Heart right ventricle (tissue), 16 donors: ENCODE measurements around the gene DCST2. TPM values are rescaled to one million over a fixed set of nuclear protein-coding genes. Genes with fewer than 3 reads are reported as not detected.
A peak's percentile ranks its signal among the peaks of the same experiment; 100 is the strongest.

Source experiments
- ATAC-seq, 8 donors: fragments of 200-7000 bp; cut with Tn5 transposase; one replicate each; pipeline ENCODE4 v1.9.1; 2020; ENCODE audit warnings: mild to moderate bottlenecking in 8 of 8, moderate library complexity in 8 of 8, moderate number of reproducible peaks in 1 of 8
- DNase-seq, 2 donors: peaks; one replicate each; pipeline ENCODE4 v3.0.0-alpha.2; 2020
- H3K27ac ChIP-seq, 10 donors: fragments of 200-600 bp; sonication (generic) in 2 of 10; one replicate each; pipeline versions ENCODE4 v1.5.0 to v1.8.0; 2020 to 2022; ENCODE audit warnings: mild to moderate bottlenecking in 3 of 10
- H3K27me3 ChIP-seq, 7 donors: fragments of 200-600 bp; one replicate each; pipeline ENCODE4 v1.8.0; 2021 to 2022; ENCODE audit warnings: mild to moderate bottlenecking in 2 of 7
- H3K36me3 ChIP-seq, 9 donors: fragments of 200-600 bp; sonication (generic) in 1 of 9; one replicate each; pipeline versions ENCODE4 v1.5.0 to v1.8.0; 2020 to 2022; ENCODE audit warnings: mild to moderate bottlenecking in 2 of 9
- H3K4me1 ChIP-seq, 9 donors: fragments of 200-600 bp; sonication (generic) in 1 of 9; one replicate each; pipeline versions ENCODE4 v1.5.0 to v1.8.0; 2020 to 2022; ENCODE audit warnings: mild to moderate bottlenecking in 4 of 9
- H3K4me3 ChIP-seq, 10 donors: fragments of 200-600 bp; sonication (generic) in 2 of 10; one replicate each; pipeline versions ENCODE4 v1.5.0 to v1.8.0; 2020 to 2022; ENCODE audit warnings: mild to moderate bottlenecking in 7 of 10, moderate library complexity in 2 of 10
- H3K9me3 ChIP-seq, 11 donors: fragments of 200-600 bp in 10 of 11; sonication (generic) in 2 of 11; one replicate each; pipeline versions ENCODE4 v1.5.0 to v1.8.0; 2013 to 2022; ENCODE audit warnings: mild to moderate bottlenecking in 2 of 11, control low read depth in 1 of 11, moderate library complexity in 1 of 11
- WGBS, 2 donors: extraction: QIAGEN DNeasy Blood & Tissue Kit; methylation state at CpG; one replicate each; pipeline ENCODE4 v1.1.7; 2013; ENCODE audit warnings: inconsistent platforms in 1 of 2; 5-methylcytosine and 5-hydroxymethylcytosine counted together
- intact Hi-C, 10 donors: fragments of 100-400 bp; cut with DNase I; formaldehyde crosslinking; loops; one replicate each; pipeline versions ENCODE4 v1.11.1 to v1.14.2; 2022
- polyA plus RNA-seq, 2 donors: library from polyadenylated mRNA; stranded (reverse); fragments of 200-250 nt; gene quantifications; one replicate each; pipeline ENCODE4 v1.2.3, GENCODE V29; 2013
- total RNA-seq, 10 donors: library from RNA; stranded (reverse); fragmentation: NEBNext Ultra II Directional in 3 of 10; extraction: Animal tissue kit (Norgen Biotek cat#: 25700) in 3 of 10; gene quantifications; one replicate each; pipeline versions ENCODE4 v1.2.1 to v1.2.4, GENCODE V29; 2021 to 2023
- TF ChIP-seq, protein P1 (sequence below), 9 donors: fragments of 200-600 bp; sonication (generic) in 2 of 9; IDR thresholded peaks; one replicate each; pipeline versions ENCODE4 v1.5.0 to v1.8.0; 2021 to 2022; ENCODE audit warnings: antibody characterized with exemption in 9 of 9, mild to moderate bottlenecking in 5 of 9, moderate library complexity in 1 of 9
- donor health status: Arrhythmogenic right ventricular cardiomyopathy.
- donor health status: ischemic (EF 13 %, LVEDD 7.1; RV severe dilation, severe dysfunction).
- donor health status: healthy with polysubstance abuse.
- donor health status: DM: no; HTN: yes; CAD: no.
- donor health status: DM: no; HTN: no; CAD: no.
- donor health status: ischemic (EF 25% LVEDD 6.9; RV normal size, moderate dysfunction).
- donor health status: ischemic (EF 25% LVEDD 5.7; RV mildly dilated, moderate dysfunction).
- donor health status: healthy.
- donor health status: DM: yes; HTN: yes; CAD: no.
- donor health status: Ischemic cardiomyopathy.
- donor health status: ischemic (EF 35%, LVEDD 5.7; RV mildly dilated, moderate dysfunction).
- donor health status: nonischemic (EF 11% LVEDD 7.7; RV severe dilation, severe dysfunction).
- donor health status: DM: yes; HTN: yes; CAD: no.
- donor health status: PGD.
- donor health status: ischemic (EF 29% LVEDD 5.4; RV normal size, mild dysfunction).
- donor health status: nonischemic (EF 23%, LVEDD 6.1; RV moderate dilation, normal function).

DCST2 gene
- total and polyA plus RNA-seq, 12 donors = 0.15 to 1.8 (median 0.32) TPM; not detected in 1

DNA sequence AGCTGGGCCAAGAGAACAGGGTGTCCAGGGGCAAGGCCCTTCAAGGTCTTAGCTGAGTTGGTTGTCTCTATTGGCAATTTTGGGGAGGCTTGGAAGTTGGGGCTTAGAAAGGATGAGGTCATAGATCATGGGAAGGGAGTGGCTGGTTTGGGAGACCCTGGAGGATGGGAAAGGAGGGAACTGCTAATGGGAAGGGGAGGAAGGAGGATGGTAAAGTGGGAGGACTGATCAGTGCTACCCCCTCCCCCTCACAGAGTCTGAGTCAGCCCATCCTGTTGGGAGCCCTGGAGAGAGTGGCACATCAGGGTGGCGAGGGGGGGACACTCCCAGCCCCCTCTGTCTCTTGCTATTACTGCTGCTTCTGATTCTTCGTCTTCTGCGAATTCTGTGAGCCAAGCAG, 35.0 kb upstream of the DCST2 start:
- H3K36me3 ChIP-seq = peaks cover 0 to 10% (median 0%) of the 10 kb centered on the region in 9 donors
- DNase-seq = no peak
- intact Hi-C loops = loop anchor here in 2 of 10 donors (5.0 to 10.0 kb wide), 2 partner anchors 64 to 336 kb away; partner anchors contain the start of gene ZBTB7B (in 1 of the 2)
- H3K27me3 ChIP-seq = no peaks in the 10 kb centered on the region
- peaks cover 0 to 28% (median 20%) of the 10 kb centered on the region in 9 donors for H3K4me1 ChIP-seq
- no peak overlapping the region for H3K4me3 ChIP-seq
- 97 to 98% methylated on average over 3 of the region's 3 CpGs for WGBS, 2 donors
- no peak overlapping the region for H3K27ac ChIP-seq
- TF ChIP-seq, protein P1, sequence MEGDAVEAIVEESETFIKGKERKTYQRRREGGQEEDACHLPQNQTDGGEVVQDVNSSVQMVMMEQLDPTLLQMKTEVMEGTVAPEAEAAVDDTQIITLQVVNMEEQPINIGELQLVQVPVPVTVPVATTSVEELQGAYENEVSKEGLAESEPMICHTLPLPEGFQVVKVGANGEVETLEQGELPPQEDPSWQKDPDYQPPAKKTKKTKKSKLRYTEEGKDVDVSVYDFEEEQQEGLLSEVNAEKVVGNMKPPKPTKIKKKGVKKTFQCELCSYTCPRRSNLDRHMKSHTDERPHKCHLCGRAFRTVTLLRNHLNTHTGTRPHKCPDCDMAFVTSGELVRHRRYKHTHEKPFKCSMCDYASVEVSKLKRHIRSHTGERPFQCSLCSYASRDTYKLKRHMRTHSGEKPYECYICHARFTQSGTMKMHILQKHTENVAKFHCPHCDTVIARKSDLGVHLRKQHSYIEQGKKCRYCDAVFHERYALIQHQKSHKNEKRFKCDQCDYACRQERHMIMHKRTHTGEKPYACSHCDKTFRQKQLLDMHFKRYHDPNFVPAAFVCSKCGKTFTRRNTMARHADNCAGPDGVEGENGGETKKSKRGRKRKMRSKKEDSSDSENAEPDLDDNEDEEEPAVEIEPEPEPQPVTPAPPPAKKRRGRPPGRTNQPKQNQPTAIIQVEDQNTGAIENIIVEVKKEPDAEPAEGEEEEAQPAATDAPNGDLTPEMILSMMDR (IDR thresholded peaks at IDR 0.05) = no peak
- H3K9me3 ChIP-seq = no peaks in the 10 kb centered on the region
- ATAC-seq = no peak

DNA sequence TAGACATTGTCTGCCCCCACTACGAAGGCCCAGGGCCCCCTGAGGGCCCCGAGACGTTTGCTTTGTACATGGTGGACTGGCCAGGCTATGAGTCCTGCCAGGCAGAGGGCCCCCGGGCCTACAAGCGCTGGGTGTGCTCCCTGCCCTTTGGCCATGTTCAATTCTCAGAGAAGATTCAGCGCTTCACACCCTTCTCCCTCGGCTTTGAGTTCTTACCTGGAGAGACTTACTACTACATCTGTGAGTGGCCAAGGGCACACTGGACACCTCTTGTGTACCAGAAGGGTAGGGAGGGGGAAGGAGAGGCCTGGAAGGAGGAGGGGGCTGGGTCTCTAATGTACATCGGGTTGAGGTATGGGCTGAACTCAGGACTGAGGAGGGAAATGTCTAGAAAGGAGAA, 33.2 kb upstream of the DCST2 start:
- intact Hi-C loops = loop anchor here in 2 of 10 donors (5.0 to 10.0 kb wide), 2 partner anchors 62 to 334 kb away; partner anchors contain the start of gene ZBTB7B (in 1 of the 2)
- 90% methylated on average over 8 of the region's 8 CpGs for WGBS, 2 donors
- ATAC-seq (no peak), DNase-seq (no peak)
- Histone ChIP-seq H3K27ac (no peak overlapping the region), H3K27me3 (no peaks in the 10 kb centered on the region), H3K4me1 (peaks cover 16 to 47% (median 36%) of the 10 kb centered on the region in 9 donors), H3K4me3 (no peak overlapping the region), H3K36me3 (peaks cover 0 to 15% (median 0%) of the 10 kb centered on the region in 9 donors), H3K9me3 (no peaks in the 10 kb centered on the region)
- TF ChIP-seq, protein P1 (IDR thresholded peaks at IDR 0.05) = no peak

DNA sequence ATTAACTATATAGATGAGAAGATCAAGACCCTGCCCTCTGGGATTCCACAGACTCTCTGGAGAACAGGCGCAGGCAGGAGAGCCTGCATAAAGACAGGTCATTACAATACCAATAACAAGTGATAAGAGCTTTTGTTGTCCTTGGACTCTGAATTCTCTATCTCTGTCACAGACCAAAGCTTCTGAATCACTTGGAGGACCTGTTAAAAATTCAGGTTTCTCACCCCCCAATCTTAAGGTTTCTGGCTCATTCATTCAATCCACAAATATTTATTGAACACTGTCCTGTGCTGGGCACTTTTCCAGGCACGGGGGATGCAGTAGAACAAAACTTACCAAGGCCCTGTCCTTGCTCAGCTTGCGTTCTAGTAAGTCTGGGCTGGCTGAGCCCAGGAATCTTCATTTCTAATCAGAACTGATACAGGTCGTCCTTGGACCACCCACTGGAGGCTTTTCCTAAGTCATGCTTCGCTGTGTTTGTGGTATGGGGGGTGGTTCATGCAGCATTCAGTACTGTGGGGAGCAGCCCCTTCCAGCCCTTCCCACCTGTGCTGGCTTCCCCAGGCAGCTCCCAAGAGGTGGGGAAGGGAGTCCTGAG, 31.4 kb upstream of the DCST2 start:
- Histone ChIP-seq H3K27me3 (no peaks in the 10 kb centered on the region), H3K9me3 (no peaks in the 10 kb centered on the region), H3K27ac (no peak overlapping the region), H3K4me1 (peaks cover 16 to 46% (median 33%) of the 10 kb centered on the region in 9 donors), H3K4me3 (peak overlapping the region in 1 of 10 donors; percentile 85), H3K36me3 (peaks cover 0 to 30% (median 8%) of the 10 kb centered on the region in 9 donors)
- intact Hi-C loops = loop anchor here in 4 of 10 donors (5.0 to 10.0 kb wide), 3 partner anchors 60 to 333 kb away; partner anchors contain the start of genes CKS1B (in 2 of the 4), SHC1 (in 2 of the 4) and ZBTB7B (in 1 of the 4)
- DNase-seq = no peak
- ATAC-seq = no peak
- WGBS, 2 donors = 78 to 86% methylated on average over 5 of the region's 5 CpGs
- TF ChIP-seq, protein P1 (IDR thresholded peaks at IDR 0.05) = no peak

DNA sequence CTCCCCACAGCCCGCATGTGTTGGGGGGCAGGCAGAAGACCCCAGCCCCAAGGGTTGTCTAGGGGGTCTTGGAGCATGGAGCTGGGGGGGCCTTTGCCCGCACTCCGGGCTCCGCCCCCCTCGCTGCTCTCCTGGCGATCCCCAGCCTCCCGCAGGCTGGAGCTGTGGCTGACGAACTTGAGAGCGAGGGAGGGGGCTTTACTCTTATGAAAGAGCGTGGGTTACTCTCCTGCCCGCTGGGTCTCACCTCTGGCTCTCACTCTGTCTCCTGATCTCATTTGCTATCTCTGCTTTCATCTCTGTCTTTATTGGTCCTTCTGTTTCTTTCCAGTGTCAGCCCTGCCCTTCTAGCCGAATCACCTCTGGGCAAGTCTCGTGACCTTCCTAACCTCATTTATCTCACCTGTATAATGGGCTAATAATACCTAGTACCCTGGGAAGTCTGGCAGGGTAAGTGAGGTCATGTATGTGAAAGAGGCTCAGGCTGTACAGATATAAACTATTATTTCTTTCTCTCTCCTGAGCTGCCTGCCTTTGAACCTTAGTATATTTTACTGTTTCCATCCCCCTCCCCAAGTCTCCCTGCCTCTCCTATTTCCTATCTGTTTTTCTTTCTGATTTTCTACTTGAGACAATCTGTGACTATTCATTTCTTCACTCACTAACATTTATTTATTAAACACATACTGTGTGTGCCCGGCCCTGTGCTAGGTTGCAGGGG, 30.7 kb upstream of the DCST2 start:
- Histone ChIP-seq H3K4me1 (peaks cover 16 to 47% (median 33%) of the 10 kb centered on the region in 9 donors), H3K9me3 (no peaks in the 10 kb centered on the region), H3K27me3 (no peaks in the 10 kb centered on the region), H3K4me3 (peak overlapping the region; percentile 43 to 97 (median 84)), H3K36me3 (peaks cover 0 to 34% (median 11%) of the 10 kb centered on the region in 9 donors), H3K27ac (peak overlapping the region in 9 of 10 donors; percentile 23 to 91 (median 76))
- DNase-seq (no peak), ATAC-seq (peak in 3 of 8 donors; percentile 4 to 14 (median 6))
- TF ChIP-seq, protein P1 (IDR thresholded peaks at IDR 0.05) = no peak
- 19 to 22% methylated on average over 10 to 14 of the region's 14 CpGs for WGBS, 2 donors
- intact Hi-C loops = loop anchor here in 3 of 10 donors (5.0 to 10.0 kb wide), 2 partner anchors 59 to 92 kb away; partner anchors contain the start of genes CKS1B (in 2 of the 3), SHC1 (in 2 of the 3) and ZBTB7B (in 1 of the 3)
